Naive thymus-derived CD8-positive, alpha-beta T cell (primary cell): ENCODE data around the gene UBTD1. TPM values are rescaled to one million over a fixed set of nuclear protein-coding genes. Genes with fewer than 3 reads are reported as not detected.
"Not testable (repeated sequence)": the region's sequence is repeated elsewhere in the genome, so short reads cannot be mapped to it uniquely, and the experiment has no call there.

Experiments
- ATAC-seq, 2 donors: fragments of 150-1000 bp; cut with Tn5 transposase in 1 of 2; sonication (Bioruptor Pico), chemical (Tn5 transposase) in 1 of 2; 1 replicate in 1 of 2; 2 replicates in 1 of 2; pipeline ENCODE4 v1.10.0; 2021; ENCODE audit warnings: mild to moderate bottlenecking in 2 of 2, moderate library complexity in 2 of 2
- POLR2A ChIA-PET: fragments of 350-600 bp; sonication (Branson Sonifier 250); formaldehyde crosslinking; loops from one replicate; lab custom pipeline; 2021; ENCODE audit warnings: antibody characterized with exemption; lab: Charles Lee
- DNase-seq, 10 donors: peaks; one replicate each; pipeline versions ENCODE4 v3.0.0 to v3.0.0-alpha.2; 2020 to 2022
- H3K27ac Mint-ChIP-seq, 10 donors: one replicate each; pipeline ENCODE4 v1.8.0; 2020 to 2022; ENCODE audit warnings: mild to moderate bottlenecking in 10 of 10, mixed read lengths in 10 of 10, moderate library complexity in 4 of 10, inconsistent platforms in 1 of 10
- H3K27me3 Mint-ChIP-seq, 5 donors: one replicate each; pipeline ENCODE4 v1.8.0; 2021 to 2022; ENCODE audit warnings: mixed read lengths in 5 of 5
- H3K36me3 Mint-ChIP-seq, 3 donors: one replicate each; pipeline ENCODE4 v1.8.0; 2020 to 2022; ENCODE audit warnings: mixed read lengths in 3 of 3, mild to moderate bottlenecking in 2 of 3, inconsistent platforms in 1 of 3
- H3K4me1 Mint-ChIP-seq, 4 donors: one replicate each; pipeline ENCODE4 v1.8.0; 2021 to 2022; ENCODE audit warnings: mixed read lengths in 4 of 4
- H3K4me3 Mint-ChIP-seq, 10 donors: one replicate each; pipeline ENCODE4 v1.8.0; 2020 to 2022; ENCODE audit warnings: mild to moderate bottlenecking in 10 of 10, mixed read lengths in 10 of 10, moderate library complexity in 6 of 10, inconsistent platforms in 1 of 10
- H3K9me3 Mint-ChIP-seq, 9 donors: one replicate each; pipeline ENCODE4 v1.8.0; 2020 to 2022; ENCODE audit warnings: mixed read lengths in 9 of 9, mild to moderate bottlenecking in 3 of 9, inconsistent platforms in 1 of 9, moderate library complexity in 1 of 9
- polyA plus RNA-seq, 3 donors: library from polyadenylated mRNA; unstranded; fragments of 300-500 nt; fragmentation: Illumina TruSeq; gene quantifications; one replicate each; pipeline ENCODE4 v1.2.3, GENCODE V29; 2021
- total RNA-seq, 8 experiments: library from RNA in 2 of 8; stranded (reverse) in 2 of 8; gene quantifications; one replicate each; pipeline ENCODE4 v1.2.3 and lab custom pipeline; 2021 to 2026

The UBTD1 gene
- total and polyA plus RNA-seq, 5 experiments from 2014 or later: 1.2 to 2.7 (median 1.6) TPM

DNA sequence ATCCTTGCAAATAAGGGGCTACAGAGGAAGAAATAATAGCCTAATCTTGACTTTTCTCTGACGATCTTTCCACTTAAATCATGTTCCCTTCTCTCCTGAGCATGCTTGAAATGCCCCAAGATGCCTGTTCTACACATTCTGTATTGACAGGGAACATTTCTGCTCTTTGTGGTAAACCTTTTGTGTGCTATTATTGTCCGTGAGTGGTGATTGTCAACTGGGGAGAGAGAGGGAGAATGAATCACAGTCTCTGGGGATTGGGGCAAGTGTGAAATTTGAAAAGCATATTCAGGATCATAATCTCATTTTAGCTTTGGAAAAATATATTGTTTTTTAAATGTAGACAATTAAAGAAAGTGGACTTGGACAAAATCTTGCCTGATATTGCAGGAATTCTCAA lies 20.6 kb downstream of the UBTD1 start:
- Mint-ChIP-seq H3K4me1 (no peaks in the 10 kb centered on the region), H3K36me3 (no peaks in the 10 kb centered on the region), H3K4me3 (no peak overlapping the region), H3K27ac (no peak overlapping the region), H3K9me3 (no peaks in the 10 kb centered on the region), H3K27me3 (peaks cover 2 to 17% (median 9%) of the 10 kb centered on the region in 5 donors)
- ATAC-seq (no peak), DNase-seq (no peak)
- POLR2A ChIA-PET: no interaction called here

GRCh38 chr10:97520520-97520919 lies 21.8 kb downstream of the UBTD1 start:
- Mint-ChIP-seq H3K4me3 (no peak overlapping the region), H3K9me3 (no peaks in the 10 kb centered on the region), H3K27me3 (peaks cover 2 to 10% (median 8%) of the 10 kb centered on the region in 5 donors), H3K4me1 (no peaks in the 10 kb centered on the region), H3K36me3 (no peaks in the 10 kb centered on the region), H3K27ac (peak overlapping the region in 1 of 10 donors; percentile 26)
- no peak for DNase-seq
- POLR2A ChIA-PET: no interaction called here
- ATAC-seq: no peak

GRCh38 chr10:97520978-97521761 lies 22.4 kb downstream of the UBTD1 start:
- no peak for ATAC-seq
- POLR2A ChIA-PET: no interaction called here
- Mint-ChIP-seq H3K4me1 (no peaks in the 10 kb centered on the region), H3K9me3 (no peaks in the 10 kb centered on the region), H3K27ac (peak overlapping the region in 1 of 10 donors; percentile 26), H3K27me3 (peaks cover 2 to 10% (median 6%) of the 10 kb centered on the region in 5 donors), H3K4me3 (no peak overlapping the region), H3K36me3 (no peaks in the 10 kb centered on the region)
- DNase-seq: no peak

- DNase-seq: no peak
- POLR2A ChIA-PET: interaction anchor here (0.5 kb wide), 1 partner anchor 355 kb away, joined by 15 read pairs; no protein-coding TSS in a partner anchor
- no peaks in the 10 kb centered on the region for H3K4me1 Mint-ChIP-seq
- H3K36me3 Mint-ChIP-seq: no peaks in the 10 kb centered on the region
- no peak for ATAC-seq
- H3K27ac Mint-ChIP-seq: no peak overlapping the region
- no peaks in the 10 kb centered on the region for H3K9me3 Mint-ChIP-seq
- H3K27me3 Mint-ChIP-seq: peaks cover 2 to 8% (median 4%) of the 10 kb centered on the region in 5 donors
- no peak overlapping the region for H3K4me3 Mint-ChIP-seq
These were observed 23.3 kb downstream of the UBTD1 start for GRCh38 chr10:97522071-97522470.

DNA sequence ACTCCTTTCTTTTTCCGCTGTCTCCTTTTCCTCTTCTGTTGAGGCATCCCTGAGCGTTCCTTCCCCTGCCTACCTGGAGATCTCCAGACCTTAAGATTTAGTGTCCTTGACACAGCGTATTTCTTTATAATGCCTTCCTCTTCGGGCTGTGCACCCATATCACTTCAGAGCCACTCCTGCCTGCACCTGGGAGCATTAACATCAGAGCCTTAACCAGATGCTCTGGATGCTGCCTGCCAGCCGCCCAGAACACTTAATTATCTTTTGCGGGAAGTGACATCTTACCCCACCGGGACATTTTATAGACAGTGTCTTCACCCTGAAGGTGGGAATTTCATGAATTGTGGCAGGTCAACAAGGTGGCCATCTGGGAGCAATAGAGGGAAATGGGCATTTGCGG lies 24.2 kb downstream of the UBTD1 start:
- H3K36me3 Mint-ChIP-seq: no peaks in the 10 kb centered on the region
- no peak overlapping the region for H3K4me3 Mint-ChIP-seq
- no peak for DNase-seq
- H3K27me3 Mint-ChIP-seq: peaks cover 2 to 8% (median 3%) of the 10 kb centered on the region in 5 donors
- ATAC-seq: no peak
- POLR2A ChIA-PET: no interaction called here
- no peak overlapping the region for H3K27ac Mint-ChIP-seq
- no peaks in the 10 kb centered on the region for H3K9me3 Mint-ChIP-seq
- H3K4me1 Mint-ChIP-seq: no peaks in the 10 kb centered on the region

- POLR2A ChIA-PET: no interaction called here
- no peak overlapping the region for H3K4me3 Mint-ChIP-seq
- DNase-seq: no peak
- no peak for ATAC-seq
- H3K9me3 Mint-ChIP-seq: peaks cover 0 to 3% (median 0%) of the 10 kb centered on the region in 9 donors
- no peaks in the 10 kb centered on the region for H3K4me1 Mint-ChIP-seq
- H3K36me3 Mint-ChIP-seq: no peaks in the 10 kb centered on the region
- peaks cover 2 to 8% (median 3%) of the 10 kb centered on the region in 5 donors for H3K27me3 Mint-ChIP-seq
- H3K27ac Mint-ChIP-seq: peak overlapping the region in 1 of 10 donors; percentile 1
These were observed 26.4 kb downstream of the UBTD1 start for GRCh38 chr10:97525086-97525485.

DNA sequence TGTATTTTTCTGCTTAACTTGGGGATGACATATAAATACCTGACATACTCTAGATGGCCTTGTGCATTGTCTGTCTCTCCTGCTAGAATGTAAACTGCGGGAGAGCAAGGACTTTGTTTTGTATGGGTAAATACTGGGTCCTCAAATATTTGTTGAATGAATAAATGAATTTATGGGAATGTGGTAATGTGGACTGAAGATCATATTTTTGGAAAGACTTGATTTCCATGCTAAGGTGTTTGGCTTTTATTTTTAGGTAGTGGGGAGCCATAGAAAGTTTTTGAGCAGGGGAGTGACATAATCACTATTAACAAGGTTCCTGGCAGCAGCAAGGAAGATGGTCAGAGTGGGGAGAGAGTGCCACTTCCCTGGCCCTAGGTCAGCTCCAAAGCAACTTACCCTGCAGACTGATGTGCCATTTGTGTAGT lies 27.0 kb downstream of the UBTD1 start:
- POLR2A ChIA-PET: no interaction called here
- no peak overlapping the region for H3K4me3 Mint-ChIP-seq
- H3K9me3 Mint-ChIP-seq: peaks cover 0 to 3% (median 0%) of the 10 kb centered on the region in 9 donors
- H3K36me3 Mint-ChIP-seq: no peaks in the 10 kb centered on the region
- H3K27ac Mint-ChIP-seq: no peak overlapping the region
- no peak for DNase-seq
- H3K4me1 Mint-ChIP-seq: no peaks in the 10 kb centered on the region
- no peak for ATAC-seq
- H3K27me3 Mint-ChIP-seq: peaks cover 2 to 8% (median 3%) of the 10 kb centered on the region in 5 donors

GRCh38 chr10:97528876-97529275 lies 30.2 kb downstream of the UBTD1 start:
- not testable (repeated sequence) for H3K4me1 Mint-ChIP-seq, H3K27ac Mint-ChIP-seq, H3K9me3 Mint-ChIP-seq, DNase-seq, ATAC-seq, H3K36me3 Mint-ChIP-seq, H3K27me3 Mint-ChIP-seq, H3K4me3 Mint-ChIP-seq
- POLR2A ChIA-PET: interaction anchor here (0.7 kb wide), 1 partner anchor 172 kb away, joined by 3 read pairs; no protein-coding TSS in a partner anchor

- H3K27me3 Mint-ChIP-seq: no peaks in the 10 kb centered on the region
- DNase-seq (no peak), ATAC-seq (no peak)
- no peak overlapping the region for H3K4me3 Mint-ChIP-seq
- H3K36me3 Mint-ChIP-seq: no peaks in the 10 kb centered on the region
- peaks cover 0 to 3% (median 0%) of the 10 kb centered on the region in 4 donors for H3K4me1 Mint-ChIP-seq
- H3K27ac Mint-ChIP-seq: no peak overlapping the region
- peaks cover 0 to 3% (median 0%) of the 10 kb centered on the region in 9 donors for H3K9me3 Mint-ChIP-seq
- POLR2A ChIA-PET: interaction anchor here (0.7 kb wide), 1 partner anchor 173 kb away, joined by 3 read pairs; no protein-coding TSS in a partner anchor
These were observed 31.2 kb downstream of the UBTD1 start for GRCh38 chr10:97529685-97530465.

DNA sequence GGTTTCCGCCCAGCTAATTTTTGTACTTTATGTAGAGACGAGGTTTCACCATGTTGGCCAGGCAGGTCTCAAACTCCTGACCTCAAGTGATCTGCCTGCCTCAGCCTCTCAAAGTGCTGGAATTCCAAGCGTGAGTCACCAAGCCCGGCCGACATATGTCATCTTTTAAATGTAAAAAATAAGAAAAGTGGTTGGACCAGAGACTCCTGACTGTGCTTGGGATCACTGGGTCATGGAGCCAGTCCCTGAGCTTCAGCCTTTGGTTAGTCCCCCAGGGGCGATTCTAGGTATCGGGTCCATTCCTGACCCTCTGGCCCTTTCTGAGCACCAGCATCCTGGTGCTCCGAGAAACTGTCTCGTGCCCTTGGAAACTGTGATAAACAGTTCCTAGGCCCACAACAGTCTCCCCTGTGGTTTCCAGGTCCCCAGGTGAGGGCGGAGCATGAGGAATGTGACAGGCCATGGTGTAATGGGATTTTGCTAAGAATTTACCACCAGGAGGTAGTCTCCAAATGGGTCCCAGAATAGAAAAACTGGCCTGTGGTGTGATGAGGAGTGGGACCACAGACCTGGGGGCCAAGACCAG lies 32.8 kb downstream of the UBTD1 start:
- no peak for ATAC-seq
- Mint-ChIP-seq H3K27me3 (no peaks in the 10 kb centered on the region), H3K27ac (no peak overlapping the region), H3K36me3 (no peaks in the 10 kb centered on the region), H3K4me3 (no peak overlapping the region), H3K4me1 (peaks cover 0 to 3% (median 0%) of the 10 kb centered on the region in 4 donors), H3K9me3 (peaks cover 0 to 3% (median 0%) of the 10 kb centered on the region in 9 donors)
- DNase-seq: no peak
- POLR2A ChIA-PET: no interaction called here

- DNase-seq (no peak), ATAC-seq (no peak)
- peaks cover 0 to 3% (median 0%) of the 10 kb centered on the region in 4 donors for H3K4me1 Mint-ChIP-seq
- H3K9me3 Mint-ChIP-seq: peaks cover 0 to 3% (median 0%) of the 10 kb centered on the region in 9 donors
- POLR2A ChIA-PET: no interaction called here
- H3K4me3 Mint-ChIP-seq: no peak overlapping the region
- no peaks in the 10 kb centered on the region for H3K27me3 Mint-ChIP-seq
- H3K36me3 Mint-ChIP-seq: no peaks in the 10 kb centered on the region
- no peak overlapping the region for H3K27ac Mint-ChIP-seq
These were observed 34.4 kb downstream of the UBTD1 start for GRCh38 chr10:97532935-97533671.

DNA sequence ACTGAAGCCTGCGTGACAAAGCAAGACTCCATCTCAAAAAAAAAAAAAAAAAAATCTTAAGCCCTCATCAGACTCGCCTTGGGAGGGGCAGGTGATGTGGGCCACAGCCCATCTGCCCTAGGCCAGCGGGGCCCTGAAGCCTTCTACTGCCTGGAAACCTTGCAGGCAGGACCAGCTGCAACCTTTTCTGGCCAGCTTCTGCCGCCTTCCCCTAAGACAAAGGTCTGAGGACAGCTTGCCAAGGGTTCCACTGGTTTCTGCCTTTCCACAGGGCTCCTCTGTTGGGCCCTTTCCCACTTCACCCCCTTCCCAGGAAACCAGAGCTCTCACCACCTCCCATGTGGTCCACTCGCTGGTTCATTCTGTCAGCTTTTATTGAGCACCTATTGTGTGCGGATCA lies 35.2 kb downstream of the UBTD1 start:
- H3K4me1 Mint-ChIP-seq: peaks cover 0 to 3% (median 0%) of the 10 kb centered on the region in 4 donors
- POLR2A ChIA-PET: no interaction called here
- no peaks in the 10 kb centered on the region for H3K36me3 Mint-ChIP-seq
- no peaks in the 10 kb centered on the region for H3K27me3 Mint-ChIP-seq
- no peak for ATAC-seq
- peaks cover 0 to 3% (median 0%) of the 10 kb centered on the region in 9 donors for H3K9me3 Mint-ChIP-seq
- DNase-seq: no peak
- H3K27ac Mint-ChIP-seq: no peak overlapping the region
- H3K4me3 Mint-ChIP-seq: no peak overlapping the region
